Osteoblast (primary cell): Measurements from ENCODE around the gene TBC1D5. TPM values are rescaled to one million over a fixed set of nuclear protein-coding genes. Genes with fewer than 3 reads are reported as not detected.

ENCODE experiments used
- DNase-seq: peaks from one replicate; pipeline ENCODE4 v3.0.0; 2011; ENCODE audit warnings: low spot score, mixed read lengths; ENCODE audit not compliant: insufficient read length; ENCODE audit errors: missing footprints
- H2AFZ ChIP-seq: 2 replicates; pipeline ENCODE4 v1.6.0; 2011; ENCODE audit warnings: mild to moderate bottlenecking, low read length
- H3K27ac ChIP-seq: 2 replicates; pipeline ENCODE4 v1.5.1; 2011; ENCODE audit warnings: mild to moderate bottlenecking, low read depth, low read length, moderate library complexity
- H3K27me3 ChIP-seq: 2 replicates; pipeline ENCODE4 v1.6.0; 2012; ENCODE audit warnings: mild to moderate bottlenecking, control low read depth, inconsistent platforms, low read length, moderate library complexity; ENCODE audit not compliant: insufficient read depth
- H3K36me3 ChIP-seq: 2 replicates; pipeline ENCODE4 v1.5.1; 2011; ENCODE audit warnings: mild to moderate bottlenecking, low read length, control low read depth, moderate library complexity; ENCODE audit not compliant: insufficient read depth
- H3K4me1 ChIP-seq: 2 replicates; pipeline ENCODE4 v1.5.1; 2011; ENCODE audit warnings: mild to moderate bottlenecking, low read length, control low read depth, moderate library complexity; ENCODE audit not compliant: insufficient read depth
- H3K4me2 ChIP-seq: 2 replicates; pipeline ENCODE4 v1.6.0; 2011; ENCODE audit warnings: mild to moderate bottlenecking, low read length; ENCODE audit not compliant: insufficient read depth
- H3K4me3 ChIP-seq: fragments of 200-600 bp; sonication (generic); 3 replicates; pipeline ENCODE4 v1.5.1; 2012; ENCODE audit warnings: mild to moderate bottlenecking, low read length, inconsistent platforms; ENCODE audit not compliant: insufficient read depth
- H3K79me2 ChIP-seq: 2 replicates; pipeline ENCODE4 v1.6.0; 2012; ENCODE audit warnings: mild to moderate bottlenecking, low read length, control low read depth, inconsistent platforms; ENCODE audit not compliant: insufficient read depth
- H3K9me3 ChIP-seq: 2 replicates; pipeline ENCODE4 v1.5.1; 2011; ENCODE audit warnings: low read depth, low read length, control low read depth
- H4K20me1 ChIP-seq: 2 replicates; pipeline ENCODE4 v1.6.0; 2012; ENCODE audit warnings: mild to moderate bottlenecking, low read length, control low read depth; ENCODE audit not compliant: insufficient read depth
- CTCF ChIP-seq: IDR thresholded peaks from 2 replicates; pipeline ENCODE4 v1.5.1; 2011; ENCODE audit warnings: mild to moderate bottlenecking, low read depth, low read length, moderate library complexity; ENCODE audit errors: extremely low read depth
- total RNA-seq: library from RNA; depleted of rRNA; stranded (reverse); fragments of >200 nt; gene quantifications from 2 replicates; pipeline ENCODE4 v1.2.3, GENCODE V29; 2012

Gene TBC1D5
- total RNA-seq, 1 donor, result 117 TPM

- Histone ChIP-seq H3K27ac (no peak overlapping the region), H3K4me3 (no peak overlapping the region), H2AFZ (no peak overlapping the region), H3K36me3 (no peaks in the 10 kb centered on the region), H4K20me1 (no peaks in the 10 kb centered on the region), H3K9me3 (no peaks in the 10 kb centered on the region), H3K27me3 (peaks cover 3% of the 10 kb centered on the region), H3K4me1 (peaks cover 3% of the 10 kb centered on the region), H3K4me2 (no peak overlapping the region), H3K79me2 (no peaks in the 10 kb centered on the region)
- no peak for TF ChIP-seq CTCF
- DNase-seq, result no peak
Measured at GRCh38 chr3:17141699-17142098, 600.7 kb downstream of the TBC1D5 start.

GRCh38 chr3:17140670-17141505 lies 601.5 kb downstream of the TBC1D5 start:
- Histone ChIP-seq H3K79me2 (no peaks in the 10 kb centered on the region), H4K20me1 (no peaks in the 10 kb centered on the region), H2AFZ (no peak overlapping the region), H3K4me3 (no peak overlapping the region), H3K36me3 (no peaks in the 10 kb centered on the region), H3K4me1 (peaks cover 3% of the 10 kb centered on the region), H3K4me2 (peak overlapping the region; percentile 2), H3K27me3 (peaks cover 3% of the 10 kb centered on the region), H3K27ac (no peak overlapping the region), H3K9me3 (no peaks in the 10 kb centered on the region)
- peak; percentile 93 for DNase-seq
- no peak for TF ChIP-seq CTCF

GRCh38 chr3:17138246-17139039 lies 604.0 kb downstream of the TBC1D5 start:
- no peaks in the 10 kb centered on the region for H4K20me1 ChIP-seq
- no peaks in the 10 kb centered on the region for H3K9me3 ChIP-seq
- no peak for TF ChIP-seq CTCF
- H2AFZ ChIP-seq, result no peak overlapping the region
- H3K36me3 ChIP-seq, result no peaks in the 10 kb centered on the region
- H3K4me2 ChIP-seq, result no peak overlapping the region
- H3K4me1 ChIP-seq, result peaks cover 3% of the 10 kb centered on the region
- H3K27me3 ChIP-seq, result peaks cover 3% of the 10 kb centered on the region
- no peak overlapping the region for H3K27ac ChIP-seq
- H3K79me2 ChIP-seq, result no peaks in the 10 kb centered on the region
- DNase-seq, result no peak
- H3K4me3 ChIP-seq, result no peak overlapping the region

- H3K79me2 ChIP-seq, result no peaks in the 10 kb centered on the region
- DNase-seq, result no peak
- peaks cover 3% of the 10 kb centered on the region for H3K27me3 ChIP-seq
- H3K36me3 ChIP-seq, result no peaks in the 10 kb centered on the region
- H3K4me2 ChIP-seq, result no peak overlapping the region
- H3K4me1 ChIP-seq, result peaks cover 3% of the 10 kb centered on the region
- H3K9me3 ChIP-seq, result no peaks in the 10 kb centered on the region
- no peak overlapping the region for H2AFZ ChIP-seq
- H3K4me3 ChIP-seq, result no peak overlapping the region
- H3K27ac ChIP-seq, result no peak overlapping the region
- no peaks in the 10 kb centered on the region for H4K20me1 ChIP-seq
- no peak for TF ChIP-seq CTCF
Measured at GRCh38 chr3:17137321-17137826, 605.1 kb downstream of the TBC1D5 start.
